ENCODE data around the gene DUSP8. TPM values are rescaled to one million over a fixed set of nuclear protein-coding genes. Genes with fewer than 3 reads are reported as not detected.
"Not testable (repeated sequence)": the region's sequence is repeated elsewhere in the genome, so short reads cannot be mapped to it uniquely, and the experiment has no call there.

The DUSP8 gene, protein sequence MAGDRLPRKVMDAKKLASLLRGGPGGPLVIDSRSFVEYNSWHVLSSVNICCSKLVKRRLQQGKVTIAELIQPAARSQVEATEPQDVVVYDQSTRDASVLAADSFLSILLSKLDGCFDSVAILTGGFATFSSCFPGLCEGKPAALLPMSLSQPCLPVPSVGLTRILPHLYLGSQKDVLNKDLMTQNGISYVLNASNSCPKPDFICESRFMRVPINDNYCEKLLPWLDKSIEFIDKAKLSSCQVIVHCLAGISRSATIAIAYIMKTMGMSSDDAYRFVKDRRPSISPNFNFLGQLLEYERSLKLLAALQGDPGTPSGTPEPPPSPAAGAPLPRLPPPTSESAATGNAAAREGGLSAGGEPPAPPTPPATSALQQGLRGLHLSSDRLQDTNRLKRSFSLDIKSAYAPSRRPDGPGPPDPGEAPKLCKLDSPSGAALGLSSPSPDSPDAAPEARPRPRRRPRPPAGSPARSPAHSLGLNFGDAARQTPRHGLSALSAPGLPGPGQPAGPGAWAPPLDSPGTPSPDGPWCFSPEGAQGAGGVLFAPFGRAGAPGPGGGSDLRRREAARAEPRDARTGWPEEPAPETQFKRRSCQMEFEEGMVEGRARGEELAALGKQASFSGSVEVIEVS
- total RNA-seq: 0.14 TPM
- polyA plus RNA-seq: 2.9 TPM
- long read RNA-seq, donor 1: 0 reads
- long read RNA-seq, donor 2: 0 reads
- long read RNA-seq, donor 3: 0 reads
- long read RNA-seq, donor 4: 0 reads
- long read RNA-seq, donor 5, full-length matches to known transcripts: 2 of 2 reads
- long read RNA-seq, donor 5, partial matches to known transcripts: 0 of 2 reads
- long read RNA-seq, donor 5, other reads (novel, unspliced or antisense): 0 of 2 reads
- long read RNA-seq, donor 6: 0 reads
- long read RNA-seq, donor 7: 0 reads
- long read RNA-seq, donor 8, full-length matches to known transcripts: 1 of 1 reads
- long read RNA-seq, donor 8, partial matches to known transcripts: 0 of 1 reads
- long read RNA-seq, donor 8, other reads (novel, unspliced or antisense): 0 of 1 reads
- long read RNA-seq, donor 9: 0 reads
- long read RNA-seq, donor 10, full-length matches to known transcripts: 1 of 1 reads
- long read RNA-seq, donor 10, partial matches to known transcripts: 0 of 1 reads
- long read RNA-seq, donor 10, other reads (novel, unspliced or antisense): 0 of 1 reads

- H3K27ac ChIP-seq (ENCODE audit: low read depth in 1 of 2, low read length in 1 of 2): peak within 1 kb of the TSS in 1 of 2 donors; percentile 52
- H3K4me3 ChIP-seq (ENCODE audit: low read length in 2 of 2): peak within 1 kb of the TSS; percentile 20 to 67
- DNase-seq (ENCODE audit: low read depth in 6 of 9, low spot score in 9 of 9): peak in 8 of 9 donors; percentile 38 to 84 (median 67)
- H3K27me3 ChIP-seq (ENCODE audit: control insufficient read depth in 2 of 2, insufficient read depth in 1 of 2, low read length in 1 of 2): peaks cover 53 to 79% of the 10 kb centered on the region in 2 donors
- peaks cover 7 to 13% of the 10 kb centered on the region in 2 donors for H3K4me1 ChIP-seq (ENCODE audit: control insufficient read depth in 2 of 2, insufficient read depth in 2 of 2, low read length in 2 of 2)
- H3K36me3 ChIP-seq (ENCODE audit: control insufficient read depth in 2 of 2, insufficient read depth in 2 of 2, low read length in 1 of 2): no peaks in the 10 kb centered on the region
- 2% methylated on average over 124 of the region's 124 CpGs for WGBS
- peaks cover 0 to 5% of the 10 kb centered on the region in 2 donors for H3K9me3 ChIP-seq (ENCODE audit: control insufficient read depth in 2 of 2, insufficient read depth in 1 of 2, low read length in 1 of 2)
Measured at GRCh38 chr11:1572197-1573076, at the start of gene DUSP8. Gene DUSP8 (minus strand): TSS chr11:1572271. CDS start chr11:1565826, 6,445 bp downstream.

- Histone ChIP-seq H3K9me3 (ENCODE audit: control insufficient read depth in 2 of 2, insufficient read depth in 1 of 2, low read length in 1 of 2) (no peaks in the 10 kb centered on the region), H3K27ac (ENCODE audit: low read depth in 1 of 2, low read length in 1 of 2) (no peak overlapping the region), H3K4me1 (ENCODE audit: control insufficient read depth in 2 of 2, insufficient read depth in 2 of 2, low read length in 2 of 2) (no peaks in the 10 kb centered on the region), H3K27me3 (ENCODE audit: control insufficient read depth in 2 of 2, insufficient read depth in 1 of 2, low read length in 1 of 2) (peaks cover 0 to 3% of the 10 kb centered on the region in 2 donors), H3K36me3 (ENCODE audit: control insufficient read depth in 2 of 2, insufficient read depth in 2 of 2, low read length in 1 of 2) (no peaks in the 10 kb centered on the region), H3K4me3 (ENCODE audit: low read length in 2 of 2) (no peak overlapping the region)
- 58% methylated on average over 10 of the region's 10 CpGs for WGBS
- no peak for DNase-seq (ENCODE audit: low read depth in 6 of 9, low spot score in 9 of 9)
Measured at GRCh38 chr11:1619449-1619848, 47.4 kb upstream of the DUSP8 start.

GRCh38 chr11:1618231-1618630 lies 46.2 kb upstream of the DUSP8 start:
- DNase-seq (ENCODE audit: low read depth in 6 of 9, low spot score in 9 of 9): no peak
- Histone ChIP-seq H3K9me3 (ENCODE audit: control insufficient read depth in 2 of 2, insufficient read depth in 1 of 2, low read length in 1 of 2) (no peaks in the 10 kb centered on the region), H3K4me1 (ENCODE audit: control insufficient read depth in 2 of 2, insufficient read depth in 2 of 2, low read length in 2 of 2) (no peaks in the 10 kb centered on the region), H3K4me3 (ENCODE audit: low read length in 2 of 2) (no peak overlapping the region), H3K27ac (ENCODE audit: low read depth in 1 of 2, low read length in 1 of 2) (no peak overlapping the region), H3K36me3 (ENCODE audit: control insufficient read depth in 2 of 2, insufficient read depth in 2 of 2, low read length in 1 of 2) (no peaks in the 10 kb centered on the region), H3K27me3 (ENCODE audit: control insufficient read depth in 2 of 2, insufficient read depth in 1 of 2, low read length in 1 of 2) (no peaks in the 10 kb centered on the region)
- WGBS: 90% methylated on average over 10 of the region's 10 CpGs

- no peaks in the 10 kb centered on the region for H3K4me1 ChIP-seq (ENCODE audit: control insufficient read depth in 2 of 2, insufficient read depth in 2 of 2, low read length in 2 of 2)
- H3K9me3 ChIP-seq (ENCODE audit: control insufficient read depth in 2 of 2, insufficient read depth in 1 of 2, low read length in 1 of 2): no peaks in the 10 kb centered on the region
- H3K36me3 ChIP-seq (ENCODE audit: control insufficient read depth in 2 of 2, insufficient read depth in 2 of 2, low read length in 1 of 2): no peaks in the 10 kb centered on the region
- DNase-seq (ENCODE audit: low read depth in 6 of 9, low spot score in 9 of 9): no peak
- 86% methylated on average over 4 of the region's 4 CpGs for WGBS
- H3K27me3 ChIP-seq (ENCODE audit: control insufficient read depth in 2 of 2, insufficient read depth in 1 of 2, low read length in 1 of 2): peaks cover 0 to 25% of the 10 kb centered on the region in 2 donors
- no peak within 1 kb of the TSS for H3K4me3 ChIP-seq (ENCODE audit: low read length in 2 of 2)
- H3K27ac ChIP-seq (ENCODE audit: low read depth in 1 of 2, low read length in 1 of 2): no peak within 1 kb of the TSS
Measured at GRCh38 chr11:1608363-1608762, 36.3 kb upstream of the DUSP8 start, which contains the start of gene KRTAP5-3. Gene KRTAP5-3 (minus strand): TSS chr11:1608463. CDS start chr11:1608385, 78 bp downstream.

DNA sequence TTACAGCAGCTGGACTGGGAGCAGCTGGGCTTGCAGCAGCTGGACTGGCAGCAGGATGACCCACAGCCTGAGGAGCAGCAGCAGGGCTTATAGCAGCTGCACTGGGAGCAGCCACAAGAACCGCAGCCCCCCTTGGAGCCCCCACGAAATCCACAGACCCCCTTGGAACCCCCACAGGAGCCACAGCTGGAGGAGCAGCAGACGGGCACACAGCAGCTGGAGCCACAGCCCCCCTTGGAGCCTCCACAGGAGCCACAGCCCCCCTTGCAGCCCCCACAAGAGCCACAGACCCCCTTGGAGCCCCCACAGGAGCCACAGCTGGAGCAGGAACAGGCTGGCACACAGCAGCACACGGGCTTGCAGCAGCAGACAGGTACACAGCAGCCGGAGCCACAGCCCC lies 35.8 kb upstream of the DUSP8 start:
- H3K9me3 ChIP-seq (ENCODE audit: control insufficient read depth in 2 of 2, insufficient read depth in 1 of 2, low read length in 1 of 2); H3K36me3 ChIP-seq (ENCODE audit: control insufficient read depth in 2 of 2, insufficient read depth in 2 of 2, low read length in 1 of 2); DNase-seq (ENCODE audit: low read depth in 6 of 9, low spot score in 9 of 9); H3K27ac ChIP-seq (ENCODE audit: low read depth in 1 of 2, low read length in 1 of 2); H3K4me3 ChIP-seq (ENCODE audit: low read length in 2 of 2); H3K4me1 ChIP-seq (ENCODE audit: control insufficient read depth in 2 of 2, insufficient read depth in 2 of 2, low read length in 2 of 2): not testable (repeated sequence)
- WGBS: 55% methylated on average over 5 of the region's 5 CpGs
- peaks cover 0 to 25% of the 10 kb centered on the region in 2 donors for H3K27me3 ChIP-seq (ENCODE audit: control insufficient read depth in 2 of 2, insufficient read depth in 1 of 2, low read length in 1 of 2)

- not testable (repeated sequence) for H3K4me1 ChIP-seq (ENCODE audit: control insufficient read depth in 2 of 2, insufficient read depth in 2 of 2, low read length in 2 of 2); DNase-seq (ENCODE audit: low read depth in 6 of 9, low spot score in 9 of 9); H3K4me3 ChIP-seq (ENCODE audit: low read length in 2 of 2); H3K36me3 ChIP-seq (ENCODE audit: control insufficient read depth in 2 of 2, insufficient read depth in 2 of 2, low read length in 1 of 2); H3K9me3 ChIP-seq (ENCODE audit: control insufficient read depth in 2 of 2, insufficient read depth in 1 of 2, low read length in 1 of 2); H3K27ac ChIP-seq (ENCODE audit: low read depth in 1 of 2, low read length in 1 of 2)
- WGBS: 60% methylated on average over 18 of the region's 18 CpGs
- peaks cover 0 to 25% of the 10 kb centered on the region in 2 donors for H3K27me3 ChIP-seq (ENCODE audit: control insufficient read depth in 2 of 2, insufficient read depth in 1 of 2, low read length in 1 of 2)
Measured at GRCh38 chr11:1607156-1607845, 35.2 kb upstream of the DUSP8 start.

- not testable (repeated sequence) for H3K27ac ChIP-seq (ENCODE audit: low read depth in 1 of 2, low read length in 1 of 2); H3K36me3 ChIP-seq (ENCODE audit: control insufficient read depth in 2 of 2, insufficient read depth in 2 of 2, low read length in 1 of 2); H3K9me3 ChIP-seq (ENCODE audit: control insufficient read depth in 2 of 2, insufficient read depth in 1 of 2, low read length in 1 of 2); DNase-seq (ENCODE audit: low read depth in 6 of 9, low spot score in 9 of 9); H3K4me3 ChIP-seq (ENCODE audit: low read length in 2 of 2); H3K4me1 ChIP-seq (ENCODE audit: control insufficient read depth in 2 of 2, insufficient read depth in 2 of 2, low read length in 2 of 2)
- WGBS: 90% methylated on average over 13 of the region's 13 CpGs
- peaks cover 0 to 25% of the 10 kb centered on the region in 2 donors for H3K27me3 ChIP-seq (ENCODE audit: control insufficient read depth in 2 of 2, insufficient read depth in 1 of 2, low read length in 1 of 2)
Measured at GRCh38 chr11:1605923-1606322, 33.9 kb upstream of the DUSP8 start.

DNA sequence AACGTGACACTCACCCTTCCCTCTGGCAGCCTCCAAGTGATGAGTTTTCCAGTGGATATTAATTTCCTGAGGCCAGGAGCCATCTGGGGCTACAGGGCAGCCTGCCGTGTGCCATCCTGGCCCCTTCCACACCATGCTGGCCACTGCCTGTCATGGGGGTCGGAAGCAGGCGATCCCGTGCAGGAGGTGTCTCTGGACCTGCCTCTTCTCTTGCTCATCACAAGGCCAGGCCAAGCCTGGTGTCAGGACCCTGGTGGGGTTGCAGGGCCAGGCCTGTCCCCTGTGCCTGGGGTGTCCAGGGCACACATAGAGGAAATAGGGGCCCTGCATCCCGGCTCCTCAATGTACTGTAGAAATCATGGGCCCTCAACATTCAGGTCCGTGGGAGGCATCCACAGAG lies 32.6 kb upstream of the DUSP8 start:
- 94% methylated on average over 7 of the region's 7 CpGs for WGBS
- no peak overlapping the region for H3K4me3 ChIP-seq (ENCODE audit: low read length in 2 of 2)
- no peaks in the 10 kb centered on the region for H3K36me3 ChIP-seq (ENCODE audit: control insufficient read depth in 2 of 2, insufficient read depth in 2 of 2, low read length in 1 of 2)
- H3K27ac ChIP-seq (ENCODE audit: low read depth in 1 of 2, low read length in 1 of 2): no peak overlapping the region
- DNase-seq (ENCODE audit: low read depth in 6 of 9, low spot score in 9 of 9): no peak
- H3K9me3 ChIP-seq (ENCODE audit: control insufficient read depth in 2 of 2, insufficient read depth in 1 of 2, low read length in 1 of 2): no peaks in the 10 kb centered on the region
- H3K27me3 ChIP-seq (ENCODE audit: control insufficient read depth in 2 of 2, insufficient read depth in 1 of 2, low read length in 1 of 2): peaks cover 0 to 25% of the 10 kb centered on the region in 2 donors
- H3K4me1 ChIP-seq (ENCODE audit: control insufficient read depth in 2 of 2, insufficient read depth in 2 of 2, low read length in 2 of 2): no peaks in the 10 kb centered on the region

Data from thymus (tissue), 14 donors.